NT2/D1 (cell line): ENCODE data around the gene FOXP1.

Source experiments
- SUZ12 ChIP-seq: IDR thresholded peaks from 2 replicates; pipeline ENCODE4 v1.6.1; 2011; ENCODE audit not compliant: insufficient read length, insufficient read depth; ENCODE audit errors: extremely low read depth
- YY1 ChIP-seq: IDR thresholded peaks from 2 replicates; pipeline ENCODE4 v1.6.1; 2011; ENCODE audit not compliant: insufficient read length, insufficient read depth

DNA sequence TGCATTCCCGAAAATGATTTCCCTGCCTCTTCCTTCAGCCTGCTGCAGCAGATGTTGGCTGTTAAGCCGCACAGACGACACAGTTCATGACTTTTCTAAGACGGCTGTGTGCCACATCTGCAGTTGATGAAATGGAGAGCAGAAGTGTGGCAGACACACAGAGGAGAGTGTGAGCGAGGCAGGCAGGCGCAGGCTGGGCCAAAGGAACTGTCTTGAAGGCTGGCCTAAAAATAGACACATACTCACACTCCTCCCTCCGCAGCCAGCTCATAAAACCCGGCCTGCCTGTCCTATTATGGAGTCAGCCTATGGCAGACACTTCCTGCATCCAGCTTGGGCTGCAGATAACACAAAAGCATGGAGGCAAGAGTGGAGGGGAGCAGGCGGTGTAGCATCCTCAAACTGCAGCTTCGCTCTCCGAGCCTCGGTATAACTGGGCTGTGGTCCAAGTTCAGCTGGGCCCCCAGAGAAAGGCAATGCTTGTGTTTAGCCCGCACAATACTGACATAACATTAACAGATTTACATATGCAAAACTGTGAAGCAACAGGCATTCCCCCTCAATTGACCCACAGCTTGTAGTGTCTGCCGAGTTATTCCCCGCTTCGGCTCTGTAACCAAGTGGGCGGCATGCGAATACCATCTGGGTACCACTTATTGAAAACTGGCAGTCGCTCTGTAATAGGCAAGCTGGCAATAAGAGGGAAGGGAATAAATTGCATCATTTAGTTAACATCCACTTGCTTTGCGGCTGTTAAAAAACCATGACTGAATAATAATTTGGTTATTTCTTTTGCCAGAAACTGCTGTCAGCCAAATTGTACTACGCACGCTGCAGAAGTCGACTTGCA lies 40.8 kb downstream of the FOXP1 start:
- no peak for TF ChIP-seq YY1
- TF ChIP-seq SUZ12 = no peak
